Fibroblast of the aortic adventitia (primary cell): ENCODE results near the gene SLIT3. TPM values are rescaled to one million over a fixed set of nuclear protein-coding genes. Genes with fewer than 3 reads are reported as not detected.

Experiments used
- DNase-seq: peaks from one replicate; pipeline ENCODE4 v3.0.0-alpha.2; 2010; ENCODE audit warnings: low read depth
- H3K4me3 ChIP-seq: 2 replicates; pipeline ENCODE4 v1.5.1; 2011; ENCODE audit warnings: low read depth, mild to moderate bottlenecking, control low read depth, low read length, moderate library complexity
- CTCF ChIP-seq: IDR thresholded peaks from 2 replicates; pipeline ENCODE4 v1.5.1; 2011; ENCODE audit warnings: mild to moderate bottlenecking, low read length, control low read depth, inconsistent platforms; ENCODE audit not compliant: insufficient read depth
- total RNA-seq: library from RNA; depleted of rRNA; stranded (reverse); fragments of >200 nt; gene quantifications from 2 replicates; pipeline ENCODE4 v1.2.3, GENCODE V29; 2012; ENCODE audit warnings: low replicate concordance

Gene SLIT3
- total RNA-seq, 1 donor = 65.3 TPM

GRCh38 chr5:169185626-169186025, 115.3 kb downstream of the SLIT3 start:
- DNase-seq = peak; percentile 52
- TF ChIP-seq CTCF = no peak
- no peak overlapping the region for H3K4me3 ChIP-seq

GRCh38 chr5:169183576-169183975, 117.4 kb downstream of the SLIT3 start:
- TF ChIP-seq CTCF = no peak
- no peak overlapping the region for H3K4me3 ChIP-seq
- peak; percentile 77 for DNase-seq

- TF ChIP-seq CTCF = no peak
- no peak for DNase-seq
- H3K4me3 ChIP-seq = no peak overlapping the region
Measured at GRCh38 chr5:169182797-169183196, 118.1 kb downstream of the SLIT3 start.

GRCh38 chr5:169181814-169182213, 119.1 kb downstream of the SLIT3 start:
- DNase-seq = peak; percentile 56
- TF ChIP-seq CTCF = no peak

GRCh38 chr5:169178754-169179153, 122.2 kb downstream of the SLIT3 start:
- H3K4me3 ChIP-seq = no peak overlapping the region
- no peak for DNase-seq
- no peak for TF ChIP-seq CTCF

More at GRCh38 chr5:169181814-169182213, 119.1 kb downstream of the SLIT3 start:
- no peak overlapping the region for H3K4me3 ChIP-seq

GRCh38 chr5:169178274-169178673, 122.7 kb downstream of the SLIT3 start:
- no peak for DNase-seq
- H3K4me3 ChIP-seq = no peak overlapping the region
- TF ChIP-seq CTCF = no peak
